NCI-H146 (cell line): ENCODE measurements around the gene SLC39A5.
A peak's percentile ranks its signal among the peaks of the same experiment; 100 is the strongest.
"Not testable (repeated sequence)": the region's sequence is repeated elsewhere in the genome, so short reads cannot be mapped to it uniquely, and the experiment has no call there.

ENCODE experiments used
- DNase-seq: peaks from one replicate; lab custom pipeline; 2025; lab: John Stamatoyannopoulos, UW

Gene SLC39A5

DNA sequence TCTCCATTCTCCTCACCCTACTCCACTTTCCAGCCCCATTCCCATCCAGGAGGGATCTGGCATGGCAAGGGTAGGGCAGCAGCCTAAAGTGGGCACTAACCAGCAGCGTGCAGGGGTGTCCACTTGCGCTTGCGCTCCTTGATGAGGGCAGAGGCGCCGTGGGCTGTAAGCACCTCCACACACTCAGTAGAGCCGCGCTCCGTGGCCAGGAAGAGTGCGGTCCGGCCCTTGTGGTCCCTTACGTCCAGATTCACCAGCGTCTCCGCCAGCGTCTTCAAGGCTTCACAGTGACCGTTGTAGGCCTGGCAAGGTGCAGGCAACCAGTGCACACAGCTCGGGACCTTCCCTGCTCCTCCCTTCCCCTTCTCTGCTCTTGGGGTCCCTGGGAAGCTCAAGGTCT, 18.1 kb downstream of the SLC39A5 start:
- no peak for DNase-seq

GRCh38 chr12:56248711-56249110, 18.9 kb downstream of the SLC39A5 start:
- DNase-seq, result no peak

DNA sequence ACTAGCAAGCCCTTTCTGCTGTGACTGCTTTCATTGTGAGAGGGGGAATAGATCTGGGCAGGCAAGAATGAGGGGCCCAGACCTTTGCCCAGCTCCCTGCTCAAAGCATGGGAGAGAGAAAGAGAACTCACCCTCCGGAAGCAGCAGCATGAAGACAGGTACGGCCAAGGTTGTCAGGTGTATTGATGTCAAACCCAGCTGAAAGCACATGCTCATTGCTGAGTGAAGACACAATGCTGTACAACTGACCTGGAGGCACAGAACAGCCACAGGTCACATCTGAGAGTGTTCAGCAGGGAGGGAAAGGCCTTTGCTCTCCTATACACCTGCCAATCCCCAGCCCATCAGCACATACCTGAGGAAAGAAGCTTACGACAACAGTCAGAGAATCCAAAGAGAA, 22.8 kb downstream of the SLC39A5 start:
- no peak for DNase-seq

- DNase-seq, result no peak
These were observed 23.2 kb downstream of the SLC39A5 start for GRCh38 chr12:56253091-56253490.

GRCh38 chr12:56255671-56256070, 25.8 kb downstream of the SLC39A5 start:
- DNase-seq, result no peak

- DNase-seq, result no peak
These were observed 26.6 kb downstream of the SLC39A5 start for GRCh38 chr12:56256326-56256960.

DNA sequence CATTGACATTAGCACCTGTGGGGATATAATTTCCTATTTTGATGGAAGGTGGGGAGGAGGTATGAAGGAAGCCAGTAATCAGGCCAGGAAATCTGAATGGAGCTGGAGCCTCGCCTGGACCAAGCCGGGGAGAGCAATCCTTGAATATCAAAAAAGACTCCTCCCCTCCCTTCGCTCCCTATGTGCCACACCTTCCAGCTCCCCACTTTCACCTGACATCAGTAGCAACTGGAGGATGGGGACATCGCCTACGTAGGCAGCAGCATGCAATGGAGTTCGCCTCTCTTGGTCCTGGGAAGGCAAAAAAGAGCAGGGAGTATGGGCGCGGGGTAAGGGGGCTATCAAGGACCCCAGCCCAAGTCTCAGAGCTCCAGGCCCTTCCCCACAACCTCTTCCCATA, 27.2 kb downstream of the SLC39A5 start:
- no peak for DNase-seq

- DNase-seq, result peak; percentile 66
These were observed 27.7 kb downstream of the SLC39A5 start for GRCh38 chr12:56257491-56258067.

- peak; percentile 78 for DNase-seq
These were observed 28.4 kb downstream of the SLC39A5 start, which contains the start of gene ANKRD52 for GRCh38 chr12:56258068-56258819. Gene ANKRD52, minus strand, starts transcription at chr12:56258384. Its CDS starts 115 bp downstream, at chr12:56258269.

- DNase-seq, result no peak
These were observed 29.0 kb downstream of the SLC39A5 start for GRCh38 chr12:56258820-56259183.

DNA sequence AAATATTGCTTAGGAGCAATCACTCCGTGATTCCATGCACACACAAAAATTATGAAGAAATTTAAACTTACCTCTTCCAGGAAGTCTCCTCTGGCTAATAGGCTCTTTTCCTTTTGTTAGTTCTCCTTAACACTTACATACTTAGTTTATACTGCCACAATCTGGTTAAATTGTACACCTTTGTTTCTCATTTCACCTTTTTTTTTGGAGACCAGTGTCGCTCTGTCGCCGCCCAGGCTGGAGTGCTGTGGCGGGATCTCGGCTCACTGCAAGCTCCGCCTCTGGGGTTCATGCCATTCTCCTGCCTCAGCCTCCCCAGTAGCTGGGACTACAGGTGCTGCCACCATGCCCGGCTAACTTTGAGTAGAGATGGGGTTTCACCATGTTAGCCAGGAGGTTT, 30.5 kb downstream of the SLC39A5 start:
- no peak for DNase-seq

- no peak for DNase-seq
These were observed 31.1 kb downstream of the SLC39A5 start for GRCh38 chr12:56260921-56261320.

DNA sequence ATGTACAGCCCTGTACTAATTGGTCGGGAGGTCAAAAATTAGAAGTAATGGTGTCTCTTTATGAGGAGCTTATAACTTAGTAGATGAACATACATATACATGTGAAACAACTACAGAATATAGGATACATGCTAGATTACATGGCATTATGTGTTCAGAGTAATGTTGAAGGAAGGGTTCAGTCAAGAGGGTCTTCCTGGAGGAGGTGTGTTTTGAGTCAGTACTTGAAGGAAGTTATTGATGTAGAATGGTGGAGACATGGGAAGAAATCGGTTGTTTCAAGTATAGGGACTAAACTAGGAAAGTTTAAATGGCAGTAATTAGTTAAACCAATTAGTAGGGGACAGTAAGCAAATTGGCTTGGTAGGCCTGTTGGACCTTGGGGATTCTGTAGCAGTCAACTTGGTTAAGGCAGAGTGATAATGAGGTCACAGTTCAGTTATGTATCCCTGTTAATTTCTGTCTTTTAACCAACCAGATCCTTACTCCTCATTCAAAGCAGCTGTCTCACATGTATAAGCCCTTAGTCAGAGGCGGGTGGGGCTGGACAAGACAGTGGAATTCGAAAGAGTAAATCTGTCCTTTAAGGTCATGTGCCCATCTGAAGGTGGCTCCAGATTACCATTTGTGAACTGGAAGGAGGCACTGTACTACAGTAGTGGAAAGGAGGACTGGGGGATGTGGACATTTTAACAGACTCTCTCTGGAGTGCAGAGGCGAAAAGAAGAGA, 31.8 kb downstream of the SLC39A5 start:
- no peak for DNase-seq

GRCh38 chr12:56262955-56263354, 33.1 kb downstream of the SLC39A5 start:
- DNase-seq, result not testable (repeated sequence)

DNA sequence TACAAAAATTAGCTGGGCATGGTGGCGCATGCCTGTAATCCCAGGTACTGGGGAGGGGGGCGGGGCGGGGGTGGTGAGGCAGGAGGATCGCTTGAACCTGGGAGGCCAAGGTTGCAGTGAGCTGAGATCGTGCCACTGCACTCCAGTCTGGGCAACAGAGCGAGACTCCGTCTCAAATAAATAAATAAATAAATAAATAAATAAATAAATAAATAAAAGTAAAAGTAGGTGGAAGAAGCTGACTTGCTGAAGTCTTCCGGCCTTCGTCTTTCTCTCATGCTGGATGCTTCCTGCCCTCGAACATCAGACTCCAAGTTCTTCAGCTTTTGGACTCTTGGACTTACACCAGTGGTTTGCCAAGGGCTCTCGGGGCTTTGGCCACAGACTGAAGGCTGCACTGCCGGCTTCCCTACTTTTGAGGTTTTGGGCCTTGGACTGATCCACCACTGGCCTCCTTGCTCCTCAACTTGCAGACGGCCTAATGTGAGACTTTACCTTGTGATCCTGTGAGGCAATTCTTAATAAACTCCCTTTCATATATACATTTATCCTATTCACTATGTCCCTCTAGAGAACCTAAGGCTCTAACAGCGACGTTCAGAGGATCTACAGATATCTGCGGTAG, 36.3 kb downstream of the SLC39A5 start:
- not testable (repeated sequence) for DNase-seq

GRCh38 chr12:56266693-56267442, 37.0 kb downstream of the SLC39A5 start, which contains the start of gene COQ10A:
Gene COQ10A, plus strand, starts transcription at chr12:56266942. Its CDS starts 177 bp downstream, at chr12:56267119.
- DNase-seq, result peak; percentile 92

DNA sequence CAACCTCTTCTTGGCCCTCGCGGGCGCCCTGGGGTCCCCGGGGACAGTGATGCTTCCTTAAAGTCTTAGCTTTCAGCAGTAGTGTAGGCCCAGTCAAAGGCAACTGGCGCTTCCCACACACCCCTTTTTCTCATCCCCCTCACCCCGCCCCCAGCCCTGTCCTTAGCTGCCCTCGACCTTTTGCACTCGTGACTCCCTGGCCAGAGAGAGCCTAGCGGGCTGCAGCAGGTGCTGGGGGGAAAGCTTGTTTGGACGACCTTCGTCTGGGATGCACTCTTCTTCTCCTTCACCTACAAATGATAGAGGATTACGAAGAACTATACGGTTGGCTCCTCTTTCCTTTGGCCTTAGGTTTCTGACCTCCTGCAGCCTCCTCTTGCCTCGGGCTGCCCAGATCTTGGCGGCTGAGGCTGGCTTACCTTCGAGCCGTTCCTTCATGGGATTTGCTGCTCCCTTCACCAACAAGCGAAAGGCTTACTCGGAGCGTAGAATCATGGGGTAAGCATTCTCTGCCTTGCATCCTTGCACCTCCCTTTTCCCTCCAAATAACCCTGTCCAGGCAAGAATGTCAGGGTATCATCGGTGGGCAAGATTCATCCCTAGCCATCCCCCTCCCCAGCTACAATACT, 37.7 kb downstream of the SLC39A5 start:
- DNase-seq, result no peak

DNA sequence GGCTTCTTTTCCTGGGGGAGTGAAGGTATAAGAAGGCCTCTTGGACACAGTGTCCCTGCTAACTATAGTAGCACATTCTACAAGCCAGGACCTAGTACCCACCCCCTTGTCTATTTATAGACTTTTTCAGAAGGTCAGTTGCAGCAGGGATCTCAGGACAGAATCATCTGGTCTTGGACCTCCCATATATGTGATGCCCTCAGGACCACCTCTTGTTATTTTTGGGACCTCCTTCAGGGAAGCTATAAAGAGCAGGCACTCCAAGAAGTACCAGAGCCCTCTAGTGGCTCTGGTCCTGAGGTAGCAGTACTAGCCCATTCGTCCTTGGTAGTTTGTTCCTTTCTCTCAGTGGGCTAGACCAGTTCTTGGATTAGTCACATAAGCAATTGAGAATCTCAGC, 41.2 kb downstream of the SLC39A5 start:
- no peak for DNase-seq

DNA sequence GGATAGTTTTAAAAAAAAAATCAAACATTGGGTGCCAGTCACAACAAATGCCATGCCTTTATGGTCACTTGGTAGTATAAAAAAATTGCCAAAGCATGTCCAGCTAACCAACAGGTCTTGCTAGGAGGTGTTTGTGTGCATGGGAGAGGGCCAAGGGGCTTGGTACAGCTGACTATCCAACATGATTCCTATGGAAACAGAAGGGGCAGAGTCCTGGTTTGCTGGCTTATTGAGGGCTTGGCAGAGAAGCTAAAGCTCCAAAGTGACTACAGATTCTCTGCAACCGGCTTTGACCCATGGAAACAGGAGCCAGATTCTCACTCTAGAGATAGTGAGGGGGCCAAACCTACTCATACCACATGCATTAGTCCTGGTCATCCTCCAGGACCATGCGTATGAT, 42.6 kb downstream of the SLC39A5 start:
- DNase-seq, result not testable (repeated sequence)

- no peak for DNase-seq
These were observed 44.4 kb downstream of the SLC39A5 start for GRCh38 chr12:56274299-56274698.

DNA sequence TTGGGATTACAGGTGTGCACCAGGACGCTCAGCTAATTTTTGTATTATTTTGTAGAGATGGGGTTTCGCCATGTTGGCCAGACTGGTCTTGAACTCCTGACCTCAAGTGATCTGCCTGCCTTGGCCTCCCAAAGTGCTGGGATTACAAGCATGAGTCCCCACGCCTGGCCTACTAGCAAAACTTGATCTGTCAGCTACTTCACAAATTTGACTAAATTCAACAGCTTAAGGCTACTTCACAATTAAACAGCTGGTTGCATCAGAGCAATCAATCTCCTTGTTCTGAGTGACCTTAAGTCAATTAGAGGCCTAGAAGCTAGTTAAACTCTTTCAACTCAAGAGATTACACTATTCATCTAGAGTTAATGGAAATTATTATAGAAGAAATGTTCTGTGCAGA, 49.1 kb downstream of the SLC39A5 start:
- DNase-seq, result no peak
